Stimulated activated CD4-positive, alpha-beta T cell treated with anti-CD3 and anti-CD28 coated beads, TNF-alpha, amount 100 ng/mL, for 24 hours (primary cell): Measurements from ENCODE around the gene DCTN4.

ENCODE experiments used
- DNase-seq, 3 experiments: peaks; one replicate each; pipeline ENCODE4 v3.0.0-alpha.2; 2020; ENCODE audit warnings: low read depth in 3 of 3

The DCTN4 gene

DNA sequence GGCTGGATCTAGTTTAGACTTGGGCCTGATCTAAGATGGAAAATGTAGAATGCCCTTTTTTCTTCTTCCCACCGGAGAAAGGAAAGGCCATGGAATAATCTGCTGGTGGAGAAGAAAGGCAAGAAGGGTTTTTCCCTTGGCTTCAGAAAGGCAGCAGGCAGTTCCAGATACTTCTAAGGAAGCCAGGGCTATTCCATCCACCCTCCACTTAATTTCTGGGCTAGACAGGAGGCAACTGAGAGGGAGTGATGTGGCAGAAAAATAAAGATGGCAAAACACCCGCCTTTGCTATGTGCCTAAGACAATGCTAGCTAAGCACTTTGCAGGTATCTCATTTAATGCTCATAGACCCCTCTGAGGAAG, 87.9 kb downstream of the DCTN4 start:
- no peak for DNase-seq

GRCh38 chr5:150670275-150670947, 88.4 kb downstream of the DCTN4 start:
- no peak for DNase-seq

GRCh38 chr5:150665044-150665443, 93.8 kb downstream of the DCTN4 start:
- no peak for DNase-seq

DNA sequence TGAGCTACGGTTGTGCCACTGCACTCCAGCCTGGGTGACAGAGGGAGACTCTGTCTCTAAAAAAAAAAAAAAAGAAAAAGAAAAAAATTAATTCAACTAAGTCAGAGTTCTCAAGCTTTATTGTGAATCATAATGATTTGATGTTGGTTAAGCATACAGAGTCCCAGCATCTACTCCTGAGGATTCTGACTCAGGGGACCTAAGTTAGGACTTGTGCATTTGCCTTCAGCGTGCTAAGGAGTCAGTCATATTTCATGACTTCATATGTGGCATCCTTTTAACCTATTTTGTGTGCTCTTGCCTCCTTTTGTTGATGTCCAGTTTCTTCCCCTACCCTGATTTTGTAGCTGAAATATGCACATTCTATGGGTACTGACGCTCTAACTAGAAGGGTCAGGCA, 94.9 kb downstream of the DCTN4 start:
- DNase-seq = no peak

- DNase-seq = no peak
Observed at GRCh38 chr5:150662731-150663516, 95.9 kb downstream of the DCTN4 start.

GRCh38 chr5:150661821-150662596, 96.8 kb downstream of the DCTN4 start:
- no peak for DNase-seq

DNA sequence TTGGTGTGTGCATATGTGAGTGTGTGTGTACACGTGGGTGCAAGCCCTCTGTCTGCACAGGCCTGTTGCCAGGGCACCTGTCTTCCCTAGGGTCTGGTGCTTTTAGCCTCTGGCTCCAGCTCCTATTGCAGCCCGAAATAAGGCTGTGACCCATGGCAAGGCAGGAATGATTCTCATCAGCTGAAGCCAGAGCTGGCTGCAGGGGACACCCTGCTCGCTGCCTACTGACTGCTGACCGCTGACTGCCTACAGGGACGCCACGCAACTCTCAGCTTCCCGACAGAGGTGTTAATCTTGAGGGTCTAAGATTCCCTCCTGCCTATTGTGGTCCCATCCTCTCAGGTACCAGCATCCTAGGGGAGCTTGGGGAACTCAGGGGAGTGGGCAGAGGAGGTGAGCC, 97.7 kb downstream of the DCTN4 start, which contains the start of gene MYOZ3:
TSS of gene MYOZ3 (plus strand) at position 166 of the 400 bp plus-strand sequence. CDS start 1,691 bp downstream, outside the sequence.
- DNase-seq = no peak

DNA sequence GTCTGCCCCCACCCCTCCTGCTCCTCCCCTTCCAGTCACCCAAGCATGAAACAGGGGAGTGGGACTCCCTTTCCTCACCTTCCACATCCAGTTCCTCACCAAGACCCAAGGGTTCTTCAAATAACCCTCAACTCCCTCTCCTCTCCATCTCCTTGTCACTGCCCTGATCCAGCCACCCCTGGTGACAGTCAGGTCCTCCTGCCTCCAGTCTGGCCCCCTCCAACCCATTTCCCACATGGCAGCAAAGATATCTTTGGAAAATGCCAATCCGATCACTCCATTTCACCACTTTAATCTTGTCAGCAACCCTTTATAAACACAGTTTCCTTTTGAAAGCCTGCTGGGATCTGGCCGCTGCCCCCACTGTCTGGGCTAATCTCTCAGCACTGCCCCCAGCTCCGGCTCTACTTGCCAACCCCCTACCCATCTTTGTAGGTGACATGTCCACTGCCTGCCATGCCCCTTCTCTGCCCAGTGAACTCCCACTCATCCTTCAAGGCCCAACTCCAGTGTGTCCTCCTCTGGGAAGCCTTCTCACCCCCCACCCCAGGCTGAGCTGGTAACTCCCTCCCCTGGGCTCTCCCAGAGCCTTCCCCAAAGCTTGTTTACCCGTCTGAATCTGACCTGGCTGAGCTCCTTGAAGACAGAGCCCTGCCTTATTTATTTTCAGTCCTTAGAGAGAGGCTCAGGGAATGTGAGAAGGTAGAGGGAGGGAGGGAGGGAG, 98.5 kb downstream of the DCTN4 start:
- no peak for DNase-seq

GRCh38 chr5:150659360-150660107, 99.3 kb downstream of the DCTN4 start:
- no peak for DNase-seq

DNA sequence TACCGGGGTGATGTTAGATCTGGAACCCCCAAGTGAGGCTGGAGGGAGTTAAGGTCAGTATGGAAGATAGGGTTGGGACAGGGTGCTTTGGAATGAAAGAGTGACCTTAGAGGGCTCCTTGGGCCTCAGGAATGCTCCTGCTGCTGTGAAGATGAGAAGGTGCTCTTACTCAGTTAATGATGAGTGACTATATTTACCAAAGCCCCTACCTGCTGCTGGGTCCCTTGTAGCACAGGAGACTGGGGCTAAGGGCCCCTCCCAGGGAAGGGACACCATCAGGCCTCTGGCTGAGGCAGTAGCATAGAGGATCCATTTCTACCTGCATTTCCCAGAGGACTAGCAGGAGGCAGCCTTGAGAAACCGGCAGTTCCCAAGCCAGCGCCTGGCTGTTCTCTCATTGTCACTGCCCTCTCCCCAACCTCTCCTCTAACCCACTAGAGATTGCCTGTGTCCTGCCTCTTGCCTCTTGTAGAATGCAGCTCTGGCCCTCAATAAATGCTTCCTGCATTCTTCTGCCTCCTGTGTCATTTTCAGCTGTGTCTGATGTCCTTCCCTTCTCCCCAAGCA, 100.0 kb downstream of the DCTN4 start:
- no peak for DNase-seq
